ENCODE data around the gene PUSL1.

DNA sequence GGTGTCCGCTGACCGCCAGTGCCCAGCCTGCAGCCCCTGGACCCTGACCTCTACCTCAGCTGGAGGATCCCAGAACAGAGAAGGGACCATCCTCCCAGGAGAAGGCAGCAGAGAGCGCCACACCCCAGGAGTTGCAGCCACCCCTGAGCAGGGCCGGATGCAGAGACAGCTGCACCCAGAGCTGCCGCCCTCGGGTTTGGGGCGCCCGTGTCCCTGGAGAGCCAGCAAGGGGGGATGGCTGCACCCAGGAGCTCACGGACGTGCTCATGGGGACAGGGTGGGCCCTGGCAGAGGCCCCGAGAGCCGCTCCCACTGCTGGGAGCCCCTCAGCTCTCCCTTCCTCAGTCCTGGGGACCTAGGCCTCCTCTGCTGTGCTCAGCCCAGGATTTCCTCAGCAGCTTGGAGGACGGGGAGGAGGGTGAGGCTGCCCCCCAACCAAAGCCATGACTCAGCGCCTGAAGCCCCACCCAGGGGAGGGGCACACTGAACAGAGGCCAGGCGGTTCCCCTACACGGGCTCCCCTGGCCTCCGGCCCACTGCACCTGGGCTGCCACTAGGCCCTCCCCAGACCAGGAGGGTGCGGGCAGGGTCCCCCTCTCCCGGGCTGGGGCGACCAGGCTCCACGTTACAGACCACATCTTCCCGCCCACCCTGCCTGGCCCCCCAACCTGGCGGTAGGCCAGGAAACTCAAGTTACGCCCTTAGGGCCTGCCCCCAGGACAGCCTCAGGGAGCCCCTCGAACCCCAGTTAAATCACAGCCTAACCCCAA, 2.9 kb upstream of the PUSL1 start:
- TF ChIP-seq, protein P1, sequence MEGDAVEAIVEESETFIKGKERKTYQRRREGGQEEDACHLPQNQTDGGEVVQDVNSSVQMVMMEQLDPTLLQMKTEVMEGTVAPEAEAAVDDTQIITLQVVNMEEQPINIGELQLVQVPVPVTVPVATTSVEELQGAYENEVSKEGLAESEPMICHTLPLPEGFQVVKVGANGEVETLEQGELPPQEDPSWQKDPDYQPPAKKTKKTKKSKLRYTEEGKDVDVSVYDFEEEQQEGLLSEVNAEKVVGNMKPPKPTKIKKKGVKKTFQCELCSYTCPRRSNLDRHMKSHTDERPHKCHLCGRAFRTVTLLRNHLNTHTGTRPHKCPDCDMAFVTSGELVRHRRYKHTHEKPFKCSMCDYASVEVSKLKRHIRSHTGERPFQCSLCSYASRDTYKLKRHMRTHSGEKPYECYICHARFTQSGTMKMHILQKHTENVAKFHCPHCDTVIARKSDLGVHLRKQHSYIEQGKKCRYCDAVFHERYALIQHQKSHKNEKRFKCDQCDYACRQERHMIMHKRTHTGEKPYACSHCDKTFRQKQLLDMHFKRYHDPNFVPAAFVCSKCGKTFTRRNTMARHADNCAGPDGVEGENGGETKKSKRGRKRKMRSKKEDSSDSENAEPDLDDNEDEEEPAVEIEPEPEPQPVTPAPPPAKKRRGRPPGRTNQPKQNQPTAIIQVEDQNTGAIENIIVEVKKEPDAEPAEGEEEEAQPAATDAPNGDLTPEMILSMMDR (IDR thresholded peaks at IDR 0.05; ENCODE audit: low read depth, low read length, poor library complexity, severe bottlenecking) = peak; percentile 46
- TF ChIP-seq EZH2phosphoT487 (IDR thresholded peaks at IDR 0.05; ENCODE audit: borderline replicate concordance, low read length) = no peak

All from DOHH2 (cell line).